Thoracic aorta (tissue), 2 donors: ENCODE results near the gene MYH15. TPM values are rescaled to one million over a fixed set of nuclear protein-coding genes. Genes with fewer than 3 reads are reported as not detected.

ENCODE experiments used
- ATAC-seq: fragments of 150-250 bp; one replicate; pipeline ENCODE4 v1.8.0; 2017; ENCODE audit warnings: low read depth; ENCODE audit not compliant: insufficient number of reproducible peaks, low FRiP score
- DNase-seq: peaks from one replicate; pipeline ENCODE4 v3.0.0-alpha.2; 2020; ENCODE audit warnings: low spot score
- H3K27ac ChIP-seq, 2 donors: fragments of 200-600 bp; sonication (generic); 1 replicate in 1 of 2; 2 replicates in 1 of 2; pipeline ENCODE4 v1.5.1; 2016; ENCODE audit warnings: mild to moderate bottlenecking in 2 of 2, moderate library complexity in 2 of 2
- H3K27me3 ChIP-seq: fragments of 200-600 bp; sonication (generic); replicated peaks from 2 replicates; pipeline ENCODE4 v1.6.0; 2016; ENCODE audit warnings: mild to moderate bottlenecking; ENCODE audit not compliant: insufficient read depth
- H3K36me3 ChIP-seq: fragments of 200-600 bp; sonication (generic); one replicate; pipeline ENCODE4 v1.5.1; 2016
- H3K4me1 ChIP-seq, 2 donors: fragments of 200-600 bp; sonication (generic); 1 replicate in 1 of 2; 2 replicates in 1 of 2; pipeline versions ENCODE4 v1.5.1 to v1.6.0; 2016; ENCODE audit warnings: low read depth in 2 of 2, mild to moderate bottlenecking in 1 of 2; ENCODE audit not compliant: control insufficient read depth in 1 of 2
- H3K4me3 ChIP-seq: fragments of 200-600 bp; sonication (generic); 2 replicates; pipeline ENCODE4 v1.5.1; 2016; ENCODE audit warnings: mild to moderate bottlenecking
- H3K9me3 ChIP-seq: fragments of 200-600 bp; sonication (generic); 2 replicates; pipeline ENCODE4 v1.5.1; 2016
- total RNA-seq, 2 donors: library from RNA; depleted of rRNA; stranded (reverse); fragments of >200 nt; gene quantifications; one replicate each; pipeline versions ENCODE4 v1.1.0 to v1.2.3, GENCODE V29; 2016
- TF ChIP-seq, protein P1 (sequence below): fragments of 200-600 bp; sonication (generic); IDR thresholded peaks from one replicate; pipeline ENCODE4 v1.5.1; 2019; ENCODE audit warnings: antibody characterized with exemption

Gene MYH15
- total RNA-seq, 2 donors from 2014 or later: 0.14 TPM; not detected in 1

DNA sequence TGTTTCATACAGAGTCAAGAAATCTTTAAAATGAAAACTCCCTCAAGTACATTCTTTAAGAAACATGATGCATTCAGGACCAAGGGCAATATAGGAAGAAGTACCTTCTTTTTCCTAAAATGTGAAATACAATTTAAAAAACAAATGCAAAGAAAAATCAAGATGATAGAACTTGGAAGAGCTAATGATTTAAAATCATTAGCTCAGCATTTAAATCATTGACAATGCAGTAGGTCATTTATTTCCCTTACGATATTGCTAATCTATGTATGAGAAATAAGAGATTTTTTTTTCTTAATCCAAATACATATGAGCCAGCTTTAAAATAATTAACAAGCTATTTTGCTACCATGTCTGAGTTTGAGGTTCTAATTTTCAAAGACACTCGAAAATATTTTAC lies 108.6 kb downstream of the MYH15 start:
- Histone ChIP-seq H3K27me3 (no peaks in the 10 kb centered on the region), H3K36me3 (no peaks in the 10 kb centered on the region), H3K4me3 (no peak overlapping the region), H3K4me1 (no peaks in the 10 kb centered on the region), H3K9me3 (no peaks in the 10 kb centered on the region), H3K27ac (no peak overlapping the region)
- no peak for DNase-seq
- TF ChIP-seq, protein P1, sequence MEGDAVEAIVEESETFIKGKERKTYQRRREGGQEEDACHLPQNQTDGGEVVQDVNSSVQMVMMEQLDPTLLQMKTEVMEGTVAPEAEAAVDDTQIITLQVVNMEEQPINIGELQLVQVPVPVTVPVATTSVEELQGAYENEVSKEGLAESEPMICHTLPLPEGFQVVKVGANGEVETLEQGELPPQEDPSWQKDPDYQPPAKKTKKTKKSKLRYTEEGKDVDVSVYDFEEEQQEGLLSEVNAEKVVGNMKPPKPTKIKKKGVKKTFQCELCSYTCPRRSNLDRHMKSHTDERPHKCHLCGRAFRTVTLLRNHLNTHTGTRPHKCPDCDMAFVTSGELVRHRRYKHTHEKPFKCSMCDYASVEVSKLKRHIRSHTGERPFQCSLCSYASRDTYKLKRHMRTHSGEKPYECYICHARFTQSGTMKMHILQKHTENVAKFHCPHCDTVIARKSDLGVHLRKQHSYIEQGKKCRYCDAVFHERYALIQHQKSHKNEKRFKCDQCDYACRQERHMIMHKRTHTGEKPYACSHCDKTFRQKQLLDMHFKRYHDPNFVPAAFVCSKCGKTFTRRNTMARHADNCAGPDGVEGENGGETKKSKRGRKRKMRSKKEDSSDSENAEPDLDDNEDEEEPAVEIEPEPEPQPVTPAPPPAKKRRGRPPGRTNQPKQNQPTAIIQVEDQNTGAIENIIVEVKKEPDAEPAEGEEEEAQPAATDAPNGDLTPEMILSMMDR: no peak
- no peak for ATAC-seq

DNA sequence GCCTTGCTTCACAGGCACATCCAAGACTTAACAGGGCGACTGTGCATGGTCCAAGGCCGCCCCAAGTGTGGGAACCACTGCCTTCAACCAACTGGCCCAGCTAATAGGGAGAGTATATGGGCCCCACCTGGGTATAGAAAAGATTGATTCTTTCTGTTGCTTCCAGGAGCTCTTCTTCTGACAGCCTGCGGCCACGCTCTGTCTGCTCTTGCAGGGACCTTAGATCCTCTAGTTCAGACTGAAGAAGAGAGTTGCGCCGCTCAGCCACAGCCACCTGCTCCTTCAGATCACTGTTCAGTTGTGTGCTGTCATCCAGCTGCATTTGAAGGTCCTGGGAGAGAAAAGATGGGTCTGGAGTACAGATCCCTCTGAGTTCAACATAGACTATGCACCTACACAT lies 111.9 kb downstream of the MYH15 start:
- no peaks in the 10 kb centered on the region for H3K36me3 ChIP-seq
- H3K4me1 ChIP-seq: no peaks in the 10 kb centered on the region
- no peak overlapping the region for H3K27ac ChIP-seq
- DNase-seq: no peak
- H3K4me3 ChIP-seq: no peak overlapping the region
- no peaks in the 10 kb centered on the region for H3K9me3 ChIP-seq
- H3K27me3 ChIP-seq: no peaks in the 10 kb centered on the region
- TF ChIP-seq, protein P1: no peak
- no peak for ATAC-seq

GRCh38 chr3:108396336-108396735 lies 114.1 kb downstream of the MYH15 start:
- H3K4me3 ChIP-seq: no peak overlapping the region
- no peaks in the 10 kb centered on the region for H3K36me3 ChIP-seq
- H3K27me3 ChIP-seq: no peaks in the 10 kb centered on the region
- TF ChIP-seq, protein P1: no peak
- H3K4me1 ChIP-seq: peaks cover 0 to 9% of the 10 kb centered on the region in 2 donors
- ATAC-seq (no peak), DNase-seq (no peak)
- H3K27ac ChIP-seq: no peak overlapping the region
- H3K9me3 ChIP-seq: no peaks in the 10 kb centered on the region

GRCh38 chr3:108394563-108394962 lies 115.8 kb downstream of the MYH15 start:
- no peak for DNase-seq
- no peak overlapping the region for H3K27ac ChIP-seq
- no peaks in the 10 kb centered on the region for H3K27me3 ChIP-seq
- no peaks in the 10 kb centered on the region for H3K36me3 ChIP-seq
- TF ChIP-seq, protein P1: no peak
- no peak for ATAC-seq
- no peaks in the 10 kb centered on the region for H3K9me3 ChIP-seq
- no peak overlapping the region for H3K4me3 ChIP-seq
- peaks cover 0 to 9% of the 10 kb centered on the region in 2 donors for H3K4me1 ChIP-seq

DNA sequence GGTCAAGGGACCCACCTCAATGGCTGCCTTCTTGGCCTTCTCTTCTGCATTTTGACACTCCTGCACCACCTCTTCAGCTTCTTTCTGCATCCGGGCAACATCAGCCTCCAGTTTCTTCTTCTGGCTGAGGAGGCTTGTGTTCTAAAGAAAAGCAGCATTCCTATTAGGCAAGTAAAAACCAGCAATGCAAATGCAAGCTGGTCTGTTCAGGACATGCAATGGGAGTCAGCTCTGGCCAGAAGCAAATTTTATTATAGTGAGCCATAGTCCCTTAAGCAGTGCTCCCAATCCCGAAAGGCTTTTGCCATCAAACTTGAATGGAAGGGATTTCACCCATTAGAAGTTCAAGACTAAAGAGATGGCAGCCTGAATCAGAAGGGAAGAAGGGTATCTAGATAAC lies 116.4 kb downstream of the MYH15 start:
- no peak overlapping the region for H3K4me3 ChIP-seq
- no peak for DNase-seq
- TF ChIP-seq, protein P1: no peak
- H3K27me3 ChIP-seq: no peaks in the 10 kb centered on the region
- H3K4me1 ChIP-seq: peaks cover 0 to 9% of the 10 kb centered on the region in 2 donors
- H3K27ac ChIP-seq: no peak overlapping the region
- H3K9me3 ChIP-seq: no peaks in the 10 kb centered on the region
- no peak for ATAC-seq
- no peaks in the 10 kb centered on the region for H3K36me3 ChIP-seq
